Renal pelvis (tissue), 4 donors: Measurements from ENCODE around the gene CD320. TPM values are rescaled to one million over a fixed set of nuclear protein-coding genes. Genes with fewer than 3 reads are reported as not detected.
"Not testable (repeated sequence)": the region's sequence is repeated elsewhere in the genome, so short reads cannot be mapped to it uniquely, and the experiment has no call there.

Experiments used
- DNase-seq: peaks from one replicate; pipeline ENCODE4 v3.0.0-alpha.2; 2013
- polyA plus RNA-seq, 3 donors: library from polyadenylated mRNA; unstranded; fragments of 120-200 nt; gene quantifications; one replicate each; pipeline ENCODE4 v1.2.1, GENCODE V29; 2013; ENCODE audit not compliant: insufficient read length in 3 of 3

Gene CD320
- polyA plus RNA-seq, 3 donors = 42.6 to 48.9 (median 42.6) TPM

DNA sequence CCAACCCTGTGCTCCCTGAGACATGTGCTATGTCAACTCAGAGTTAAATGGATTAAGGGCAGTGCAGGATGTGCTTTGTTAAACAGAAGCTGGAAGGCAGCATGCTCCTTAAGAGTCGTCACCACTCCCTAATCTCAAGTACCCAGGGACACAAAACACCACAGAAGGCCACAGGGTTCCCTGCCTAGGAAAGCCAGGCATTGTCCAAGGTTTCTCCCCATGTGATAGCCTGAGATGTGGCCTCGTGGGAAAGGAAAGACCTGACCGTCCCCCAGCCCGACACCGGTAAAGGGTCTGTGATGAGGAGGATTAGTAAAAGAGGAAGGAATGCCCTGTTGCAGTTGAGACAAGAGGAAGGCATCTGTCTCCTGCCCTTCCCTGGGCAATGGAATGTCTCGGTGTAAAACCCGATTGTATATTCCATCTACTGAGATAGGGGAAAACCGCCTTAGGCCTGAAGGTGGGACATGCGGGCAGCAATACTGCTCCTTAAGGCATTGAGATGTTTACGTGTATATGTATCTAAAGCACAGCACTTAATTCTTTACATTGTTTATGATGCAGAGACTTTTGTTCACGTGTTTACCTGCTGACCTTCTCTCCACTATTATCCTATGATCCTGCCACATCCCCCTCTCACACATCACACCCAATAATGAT lies 7.0 kb upstream of the CD320 start:
- not testable (repeated sequence) for DNase-seq

DNA sequence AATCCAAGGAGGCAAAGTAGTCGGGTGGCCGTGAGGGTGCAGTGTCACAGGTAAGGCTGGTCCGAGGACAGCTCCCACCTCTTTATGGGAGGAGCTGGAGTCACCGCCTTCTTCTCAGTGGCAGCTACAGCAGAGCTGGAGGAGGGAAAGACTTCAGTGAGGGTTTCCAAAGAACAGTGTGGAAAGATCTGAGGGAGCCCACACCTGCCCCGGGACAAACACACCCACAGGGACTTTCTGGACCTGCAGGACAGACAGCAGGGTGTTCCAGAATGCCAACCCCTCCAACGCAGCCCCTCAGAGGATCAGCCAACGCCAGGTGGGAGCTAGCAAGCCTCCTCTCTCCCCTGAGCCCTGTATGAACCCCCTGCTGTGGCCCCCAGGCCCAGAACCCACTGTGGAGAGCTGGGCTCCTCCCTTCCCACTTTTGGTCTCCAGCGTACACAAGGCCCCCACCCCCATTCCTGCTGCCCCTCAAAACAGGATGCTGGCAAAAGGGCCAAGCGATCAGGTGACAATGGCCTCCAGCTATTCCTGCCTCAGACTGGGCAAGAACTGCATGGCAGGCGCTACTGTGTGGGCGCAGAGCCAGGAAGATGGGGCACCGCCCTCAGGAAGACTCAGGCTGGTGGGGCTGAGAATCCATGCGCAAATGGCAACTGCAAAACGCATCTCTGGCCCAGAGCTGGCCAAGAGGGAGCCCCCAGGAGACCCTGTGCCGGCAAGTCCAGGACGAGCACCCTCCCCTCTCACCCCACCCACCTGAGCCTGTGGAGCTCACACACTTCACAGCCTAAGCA lies 3.5 kb upstream of the CD320 start:
- DNase-seq = no peak

DNA sequence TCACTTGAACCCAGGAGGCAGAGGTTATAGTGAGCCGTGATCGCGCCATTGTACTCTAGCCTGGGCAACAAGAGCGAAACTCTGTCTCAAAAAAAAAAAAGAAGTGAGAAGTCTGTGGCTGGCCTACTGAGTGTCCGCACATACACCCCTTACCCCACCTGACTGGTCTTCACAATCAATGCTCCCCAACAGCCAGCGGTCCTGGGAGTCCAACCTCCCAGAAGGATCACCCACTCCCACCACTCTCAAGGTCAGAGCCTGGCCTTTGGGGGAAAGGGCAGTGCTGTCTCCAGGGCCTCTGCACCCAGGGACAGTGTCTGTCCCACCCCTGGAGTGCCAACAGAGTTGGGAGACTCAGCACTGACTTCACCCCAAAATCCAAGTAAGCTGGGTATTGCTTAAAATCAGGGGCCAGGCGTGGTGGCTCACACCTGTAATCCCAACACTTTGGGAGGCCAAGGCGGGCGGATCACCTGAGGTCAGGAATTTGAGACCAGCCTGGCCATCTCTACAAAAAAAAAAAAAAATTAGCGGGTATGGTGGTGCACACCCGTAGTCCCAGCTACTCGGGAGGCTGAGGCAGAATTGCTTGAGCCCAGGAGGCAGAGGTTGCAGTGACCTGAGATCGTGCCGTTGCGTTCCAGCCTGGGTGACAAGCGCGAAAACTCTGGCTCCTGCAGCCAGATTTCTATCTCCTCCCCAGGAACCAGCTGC lies 2.3 kb upstream of the CD320 start:
- no peak for DNase-seq

DNA sequence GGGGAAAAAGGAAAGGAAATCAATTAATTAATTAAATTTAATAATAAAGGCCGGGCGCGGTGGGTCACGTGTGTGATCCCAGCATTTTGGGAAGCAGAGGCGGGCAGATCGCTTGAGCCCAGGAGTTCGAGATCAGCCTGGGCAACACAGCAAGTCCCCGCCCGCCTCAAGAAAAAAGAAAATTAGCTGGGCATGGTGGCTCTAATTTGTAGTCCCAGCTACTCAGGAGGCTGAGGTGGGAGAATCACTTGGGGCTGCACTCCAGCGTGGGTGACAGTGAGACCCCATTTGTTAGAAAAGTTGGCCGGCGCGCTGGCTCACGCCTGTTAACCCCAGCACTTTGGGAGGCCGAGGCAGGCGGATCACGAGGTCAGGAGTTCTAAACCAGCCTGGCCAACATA lies 733 bp upstream of the CD320 start:
- DNase-seq = no peak

DNA sequence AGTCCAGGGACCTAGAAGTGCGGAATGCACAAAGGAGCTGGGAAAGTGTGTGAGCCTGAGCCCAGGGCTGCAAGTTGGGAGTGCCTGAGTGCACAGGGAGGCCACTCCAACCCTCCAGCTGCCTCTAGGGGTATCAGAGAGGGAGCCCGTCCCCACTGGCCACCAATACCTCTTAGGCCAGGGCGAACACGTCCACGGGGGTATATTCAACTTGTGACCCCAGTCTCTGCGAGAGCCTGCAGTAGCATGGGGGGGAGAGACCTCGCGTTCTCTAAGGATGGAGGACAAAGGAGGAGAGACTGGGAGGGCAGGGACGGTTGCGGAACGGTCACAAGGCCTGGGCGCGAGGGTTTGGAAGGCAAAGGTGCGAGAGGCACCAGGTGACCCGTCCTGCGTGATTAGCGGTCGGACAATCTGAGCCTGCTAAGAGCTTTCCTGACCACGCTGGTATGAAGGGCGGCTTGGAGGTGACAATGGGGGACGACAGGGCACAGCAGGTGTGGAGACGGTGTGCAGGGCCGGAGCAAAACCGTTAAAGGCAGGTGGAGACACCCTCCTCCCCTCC lies 676 bp downstream of the CD320 start:
- DNase-seq = no peak

DNA sequence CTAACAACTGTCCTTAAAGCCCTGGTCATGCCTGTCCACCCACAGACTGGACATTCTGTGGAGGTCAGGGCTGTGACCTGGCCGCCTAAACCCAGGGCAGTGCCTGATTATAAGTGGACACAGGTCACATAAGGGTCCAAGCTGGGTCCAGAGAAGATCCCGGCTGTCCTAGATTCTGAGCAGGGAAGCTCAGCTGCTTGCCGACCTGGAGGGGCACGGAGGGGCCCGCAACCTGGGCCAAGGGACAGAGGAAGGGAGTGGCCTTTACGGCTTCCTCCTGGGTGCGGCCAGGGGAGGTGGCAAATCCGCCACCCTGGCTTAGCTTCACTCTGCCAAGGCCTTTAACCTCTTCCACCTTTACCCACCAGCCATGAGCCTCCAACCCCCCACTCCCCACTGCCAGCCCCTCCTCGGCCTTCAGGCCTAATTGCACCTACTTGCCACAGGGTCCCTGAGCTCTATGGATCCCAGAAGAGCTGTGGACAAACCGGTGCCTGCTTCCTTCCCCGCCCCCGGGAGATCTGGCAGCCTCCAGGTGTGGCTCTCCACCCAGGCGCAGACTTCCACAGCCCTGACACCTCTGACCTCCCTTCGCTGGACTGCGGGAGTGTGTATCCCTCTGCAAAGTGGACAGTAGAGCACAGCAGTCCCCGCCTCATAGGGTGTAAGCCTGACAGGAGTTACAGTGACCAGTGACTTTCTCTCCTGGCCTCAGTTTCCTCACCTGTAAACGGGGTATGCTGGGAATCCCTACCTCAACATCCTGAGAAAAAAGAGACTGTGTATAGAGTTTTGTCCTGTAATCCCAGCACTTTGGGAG lies 1.7 kb downstream of the CD320 start:
- no peak for DNase-seq

DNA sequence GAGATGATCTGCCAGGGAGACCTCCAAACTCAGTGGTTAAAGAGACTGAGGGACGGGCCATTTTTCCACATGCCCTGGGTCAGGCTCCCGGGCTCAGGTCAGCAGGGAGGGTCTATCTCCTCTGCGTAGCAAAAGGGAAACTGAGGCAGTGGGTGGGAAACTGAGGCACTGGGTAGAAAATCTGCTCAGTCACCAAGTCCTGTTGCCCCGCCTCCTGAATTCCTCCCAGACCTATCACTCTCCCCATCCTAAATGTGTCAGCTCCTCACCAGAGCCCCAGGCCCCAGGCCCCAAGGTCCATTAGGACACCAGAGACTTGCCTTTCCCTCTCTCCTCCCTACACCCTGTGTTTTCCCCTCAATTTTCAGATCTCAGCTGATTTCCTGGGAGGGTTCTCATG lies 2.4 kb downstream of the CD320 start:
- no peak for DNase-seq

DNA sequence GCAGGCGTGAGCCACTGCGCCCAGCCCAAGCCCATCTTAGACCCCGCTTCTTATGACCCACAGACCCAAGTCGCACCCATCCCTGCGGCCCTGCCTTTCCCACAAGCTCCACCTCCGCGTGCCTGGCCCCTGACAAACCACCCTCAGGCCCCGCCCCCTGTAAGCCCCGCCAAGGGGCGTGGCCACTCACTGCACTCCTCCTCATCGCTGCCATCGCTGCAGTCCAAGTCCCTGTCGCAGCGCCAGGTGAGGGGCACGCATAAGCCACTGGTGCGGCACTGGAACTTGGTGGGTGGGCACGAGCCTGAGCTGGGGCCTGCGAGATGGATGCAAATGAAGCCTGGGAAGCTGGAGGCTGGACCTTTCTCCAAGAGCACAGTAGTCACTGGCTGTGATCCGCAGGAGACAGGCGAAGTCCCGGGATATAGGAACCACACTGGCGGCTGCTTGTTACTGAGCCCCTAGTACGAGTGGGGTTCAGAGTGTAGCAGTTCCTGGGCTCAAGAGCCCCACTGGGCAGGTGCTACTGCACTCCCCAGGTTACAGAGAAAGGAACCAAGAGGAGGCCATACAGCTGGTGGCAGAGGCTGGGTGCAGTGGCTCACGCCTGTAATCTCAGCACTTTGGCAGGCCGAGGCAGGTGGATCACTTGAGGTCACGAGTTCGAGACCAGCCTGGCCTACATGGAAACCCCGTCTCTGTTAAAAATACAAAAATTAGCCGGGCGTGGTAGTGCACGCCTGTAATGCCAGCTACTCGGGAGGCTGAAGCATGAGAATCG lies 3.1 kb downstream of the CD320 start:
- DNase-seq = no peak

DNA sequence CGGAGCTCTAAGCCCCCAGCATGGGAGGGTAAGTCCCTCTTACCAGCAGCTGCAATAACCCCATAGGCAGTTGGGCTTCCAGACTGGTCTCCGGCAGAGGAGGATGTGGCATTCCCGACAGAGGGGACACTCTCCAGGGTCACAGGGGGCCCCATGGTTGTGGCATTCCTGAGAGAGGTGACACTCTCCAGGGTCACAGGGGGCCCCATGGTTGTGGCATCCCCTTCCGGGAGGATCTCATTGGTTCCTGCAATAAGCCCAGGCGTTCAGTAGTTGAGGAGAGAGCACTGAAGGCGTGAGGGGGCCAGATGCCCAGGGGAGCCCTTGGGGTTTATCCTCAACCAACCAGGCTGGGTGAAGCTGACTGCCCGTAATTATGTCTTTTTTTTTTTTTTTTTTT lies 5.4 kb downstream of the CD320 start:
- no peak for DNase-seq

DNA sequence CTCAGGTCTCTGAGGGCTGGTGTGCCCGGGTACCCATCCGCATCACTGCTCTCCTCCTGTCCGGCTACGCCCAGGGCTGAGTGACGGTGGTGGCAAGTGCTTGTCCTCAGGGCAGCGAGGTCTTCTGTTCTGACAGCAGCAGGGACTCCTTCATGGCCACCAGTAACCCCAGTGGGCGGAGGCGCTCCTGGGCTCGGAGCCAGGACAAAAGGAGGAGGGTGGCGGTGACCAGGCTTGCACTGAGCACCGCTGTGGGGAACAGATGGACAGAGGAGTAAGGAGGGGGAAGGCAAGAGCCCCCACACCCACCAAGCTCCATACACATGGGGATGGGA lies 5.8 kb downstream of the CD320 start:
- DNase-seq = no peak

DNA sequence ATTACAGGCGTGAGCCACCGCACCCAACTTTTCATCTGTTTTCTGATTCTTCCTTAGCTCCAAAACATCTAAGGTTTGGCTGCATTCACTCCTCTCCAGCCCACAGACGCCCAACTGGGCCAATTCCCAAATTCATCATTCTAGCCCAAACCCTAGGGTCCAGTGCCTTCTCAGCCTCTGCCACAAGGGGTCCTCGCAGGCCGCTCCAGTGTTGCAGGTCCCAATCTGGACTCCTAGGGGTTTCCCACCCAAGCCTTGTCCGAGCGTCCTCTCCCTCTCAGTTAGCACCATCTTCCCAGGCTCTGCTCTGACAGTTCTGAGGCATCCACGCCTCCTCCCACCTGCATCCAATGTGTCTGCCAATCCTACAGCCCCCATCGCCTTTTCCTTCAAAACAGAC lies 16.8 kb downstream of the CD320 start:
- not testable (repeated sequence) for DNase-seq

DNA sequence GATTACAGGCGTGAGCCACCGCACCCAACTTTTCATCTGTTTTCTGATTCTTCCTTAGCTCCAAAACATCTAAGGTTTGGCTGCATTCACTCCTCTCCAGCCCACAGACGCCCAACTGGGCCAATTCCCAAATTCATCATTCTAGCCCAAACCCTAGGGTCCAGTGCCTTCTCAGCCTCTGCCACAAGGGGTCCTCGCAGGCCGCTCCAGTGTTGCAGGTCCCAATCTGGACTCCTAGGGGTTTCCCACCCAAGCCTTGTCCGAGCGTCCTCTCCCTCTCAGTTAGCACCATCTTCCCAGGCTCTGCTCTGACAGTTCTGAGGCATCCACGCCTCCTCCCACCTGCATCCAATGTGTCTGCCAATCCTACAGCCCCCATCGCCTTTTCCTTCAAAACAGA lies 31.6 kb downstream of the CD320 start:
- DNase-seq = not testable (repeated sequence)

DNA sequence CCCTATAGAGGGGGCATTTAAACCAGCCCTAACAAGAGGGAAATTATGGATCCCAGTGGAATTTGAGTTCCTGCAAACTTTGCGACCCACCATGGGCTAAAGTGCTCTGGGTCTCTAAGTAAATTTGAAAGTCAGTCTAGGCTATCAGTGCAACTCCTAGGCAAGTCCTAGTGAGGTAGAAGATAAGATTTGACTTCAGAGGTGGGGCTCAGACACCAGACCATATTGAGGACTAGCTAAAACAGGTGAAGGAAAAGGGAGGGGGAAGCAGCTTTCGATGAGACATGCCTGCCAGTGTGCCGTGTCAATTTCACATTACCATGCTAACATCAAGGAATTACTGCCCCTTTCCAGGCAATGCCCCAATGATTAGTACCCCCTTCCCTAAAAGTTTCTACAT lies 38.4 kb downstream of the CD320 start:
- DNase-seq = no peak

DNA sequence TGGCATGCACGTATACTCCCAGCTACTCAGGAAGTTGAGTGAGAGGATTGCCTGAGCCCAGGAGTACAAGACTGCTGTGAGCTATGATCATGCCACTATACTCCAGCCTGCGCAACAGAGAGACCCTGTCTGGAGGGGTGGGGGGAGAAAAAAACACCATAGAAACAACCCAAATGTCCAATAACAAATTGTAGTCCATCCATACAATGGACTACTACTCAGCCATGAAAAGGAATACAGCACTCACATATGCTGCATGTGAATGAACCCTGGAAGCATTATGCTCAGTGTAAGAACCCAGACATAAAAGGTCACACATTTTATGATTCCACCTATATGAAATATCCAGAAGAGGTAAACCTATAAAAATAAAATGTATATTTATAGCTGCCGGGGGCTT lies 42.3 kb downstream of the CD320 start:
- no peak for DNase-seq

DNA sequence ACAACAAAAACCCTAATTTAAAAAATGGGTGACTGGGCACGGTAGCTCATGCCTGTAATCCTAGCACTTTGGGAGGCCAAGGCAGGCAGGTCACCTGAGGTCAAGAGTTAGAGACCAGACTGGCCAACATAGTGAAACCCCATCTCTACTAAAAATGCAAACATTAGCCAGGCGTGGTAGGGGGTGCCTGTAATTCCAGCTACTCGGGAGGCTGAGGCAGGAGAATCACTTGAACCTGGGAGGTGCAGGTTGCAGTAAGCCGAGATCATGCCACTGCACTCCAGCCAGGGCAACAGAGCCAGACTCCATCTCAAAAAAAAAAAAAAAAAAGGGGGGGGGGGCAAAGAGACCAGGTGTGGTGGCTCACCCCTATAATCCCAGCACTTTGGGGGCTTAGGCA lies 43.9 kb downstream of the CD320 start:
- DNase-seq = not testable (repeated sequence)

DNA sequence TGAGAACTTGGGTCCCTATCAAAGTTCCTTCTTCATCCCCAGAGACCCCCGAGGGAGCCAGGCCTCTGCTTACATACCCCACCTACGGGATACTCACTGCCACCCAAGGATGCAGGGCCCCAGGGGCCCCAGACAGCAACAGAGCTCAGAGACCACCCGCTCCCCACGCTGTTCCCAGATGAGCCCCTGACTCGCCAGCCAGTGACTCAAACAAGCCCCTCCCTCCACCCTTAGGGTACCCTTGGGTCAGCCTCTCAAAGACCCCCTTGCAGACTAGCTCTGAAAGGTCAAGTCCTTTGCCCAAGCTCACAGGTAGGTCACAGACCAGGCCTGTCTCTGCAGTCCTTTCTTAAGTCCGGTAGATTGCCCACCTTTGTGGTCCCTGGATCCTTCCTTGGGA lies 45.7 kb downstream of the CD320 start:
- no peak for DNase-seq

DNA sequence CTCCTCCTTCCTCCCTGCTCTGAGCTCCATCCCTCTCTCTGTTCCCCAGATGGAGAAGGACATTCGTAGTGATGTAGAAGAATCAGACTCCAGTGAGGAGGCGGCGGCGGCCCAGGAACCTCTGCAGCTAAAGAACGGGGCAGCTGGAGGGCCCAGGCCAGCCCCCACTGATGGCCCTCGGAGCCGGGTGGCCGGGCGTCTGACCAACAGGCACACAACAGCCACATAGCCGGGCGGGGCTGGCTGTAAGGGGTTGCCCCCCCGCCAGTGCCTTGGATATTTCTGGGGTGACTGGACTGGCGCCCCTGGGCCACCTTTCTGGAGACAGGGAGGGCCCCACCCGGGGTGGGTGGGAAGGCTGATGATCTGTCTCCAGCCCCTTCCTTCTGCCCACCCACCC lies 46.3 kb downstream of the CD320 start:
- no peak for DNase-seq

DNA sequence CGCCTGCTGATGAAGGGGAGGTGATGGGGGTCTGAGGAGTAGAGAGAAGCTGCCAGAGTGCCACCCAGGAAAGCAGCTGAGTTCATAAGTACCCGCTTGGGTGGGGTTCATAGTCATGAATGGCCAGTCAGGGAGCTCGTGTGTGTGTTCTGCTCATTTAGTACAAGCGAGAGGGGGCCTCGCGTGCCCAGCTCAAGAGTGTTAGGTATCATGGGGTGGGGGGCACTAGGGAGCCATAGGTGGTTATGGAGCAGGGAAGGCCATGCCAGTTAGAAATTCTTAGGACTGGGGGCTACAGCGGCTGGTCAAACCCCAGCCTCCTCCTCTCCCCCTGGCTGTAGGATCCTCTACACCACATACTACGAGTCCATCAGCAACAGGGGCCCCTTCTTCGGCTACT lies 46.8 kb downstream of the CD320 start:
- DNase-seq = no peak

DNA sequence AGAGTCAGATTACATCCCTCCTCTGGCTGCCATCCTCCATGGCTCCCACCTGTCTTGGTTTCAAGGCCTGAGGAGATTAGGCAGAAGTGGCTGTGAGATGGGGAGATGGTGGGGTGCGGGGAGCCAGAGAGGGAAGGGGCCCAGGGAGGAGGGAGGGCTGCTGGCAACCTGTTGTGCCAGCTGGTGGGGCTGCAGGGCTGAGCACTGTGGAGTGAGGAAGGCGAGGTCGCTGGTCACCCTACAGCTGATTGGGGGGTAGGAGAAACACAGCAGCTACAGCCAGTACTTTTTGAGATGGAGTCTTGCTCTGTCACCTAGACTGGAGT lies 48.3 kb downstream of the CD320 start:
- no peak for DNase-seq

DNA sequence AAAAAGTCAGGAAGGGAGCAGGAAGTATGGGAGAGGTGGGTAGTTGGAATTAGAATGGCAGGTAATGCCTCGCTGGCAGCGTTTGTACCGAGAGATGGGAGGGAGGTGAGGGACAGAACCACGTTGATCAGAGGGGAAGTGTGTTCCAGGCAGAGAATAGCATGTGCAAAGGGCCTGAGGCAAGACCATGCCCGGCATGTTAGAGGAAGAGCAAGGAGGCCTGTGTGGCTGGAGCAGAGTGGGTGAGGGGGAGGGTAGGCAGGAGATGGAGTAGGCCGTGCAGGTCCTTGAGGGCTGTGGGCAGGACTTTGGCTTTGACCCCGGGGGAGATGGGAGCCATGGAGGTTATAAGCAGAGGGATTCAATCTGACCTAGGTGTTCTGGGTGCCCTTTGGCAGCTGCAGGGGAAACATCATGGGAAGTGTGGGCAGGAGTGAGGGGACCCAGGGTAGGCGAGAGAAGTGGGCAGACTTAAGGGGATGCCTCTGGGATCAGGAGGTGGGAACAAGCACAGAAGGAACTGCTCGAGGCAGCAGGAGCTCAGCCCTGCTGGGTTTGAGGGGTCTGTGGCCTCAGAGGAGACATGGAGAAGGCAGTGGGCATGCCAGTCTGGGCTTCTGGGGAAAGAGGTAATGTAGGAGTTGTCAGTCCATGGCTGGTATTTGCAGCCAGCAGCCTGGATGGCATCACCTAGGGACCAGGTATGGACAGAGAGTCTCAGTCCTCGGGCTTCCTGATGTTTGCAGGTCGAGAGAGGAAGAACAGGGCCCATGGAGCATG lies 48.8 kb downstream of the CD320 start:
- DNase-seq = no peak

DNA sequence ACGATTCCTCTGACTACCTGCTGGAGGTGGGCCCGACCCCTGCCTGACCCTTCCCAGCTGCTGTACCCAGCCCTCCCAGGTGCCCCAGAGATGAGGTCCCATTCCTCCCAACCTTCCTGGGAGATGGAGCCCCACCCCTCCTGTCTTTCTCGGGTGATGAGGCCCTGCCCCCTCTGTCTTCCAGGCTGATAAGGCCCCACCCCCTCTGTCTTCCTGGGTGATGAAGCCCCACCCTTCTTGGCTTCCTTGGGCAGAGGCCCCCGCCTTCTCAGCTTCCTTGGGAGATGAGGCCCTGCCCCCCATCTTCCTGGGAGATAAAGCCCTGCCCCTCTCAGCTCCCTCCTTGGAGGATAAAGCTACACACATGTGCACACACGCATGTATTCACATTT lies 51.1 kb downstream of the CD320 start:
- no peak for DNase-seq
